Stimulated activated memory B cell treated with anti-CD40 and anti-IgM and Interleukin-4, amounts not matched to agents 10 μg/mL and 1 μg/mL and 100 μg/mL, for 72 hours (primary cell): ENCODE results near the gene ESRRB.
A peak's percentile ranks its signal among the peaks of the same experiment; 100 is the strongest.

ENCODE experiments used
- ATAC-seq: fragments of 150-1000 bp; cut with Tn5 transposase; 2 replicates; pipeline ENCODE4 v1.10.0; 2021
- H3K27ac Mint-ChIP-seq: one replicate; pipeline ENCODE4 v1.8.0; 2022; ENCODE audit warnings: mild to moderate bottlenecking, mixed read lengths
- H3K27me3 Mint-ChIP-seq: one replicate; pipeline ENCODE4 v1.8.0; 2022; ENCODE audit warnings: mixed read lengths
- H3K36me3 Mint-ChIP-seq: one replicate; pipeline ENCODE4 v1.8.0; 2022; ENCODE audit warnings: mixed read lengths
- H3K4me1 Mint-ChIP-seq: one replicate; pipeline ENCODE4 v1.8.0; 2022; ENCODE audit warnings: mixed read lengths
- H3K4me3 Mint-ChIP-seq: one replicate; pipeline ENCODE4 v1.8.0; 2022; ENCODE audit warnings: mild to moderate bottlenecking, moderate library complexity, mixed read lengths
- H3K9me3 Mint-ChIP-seq: one replicate; pipeline ENCODE4 v1.8.0; 2022; ENCODE audit warnings: mixed read lengths

The ESRRB gene

DNA sequence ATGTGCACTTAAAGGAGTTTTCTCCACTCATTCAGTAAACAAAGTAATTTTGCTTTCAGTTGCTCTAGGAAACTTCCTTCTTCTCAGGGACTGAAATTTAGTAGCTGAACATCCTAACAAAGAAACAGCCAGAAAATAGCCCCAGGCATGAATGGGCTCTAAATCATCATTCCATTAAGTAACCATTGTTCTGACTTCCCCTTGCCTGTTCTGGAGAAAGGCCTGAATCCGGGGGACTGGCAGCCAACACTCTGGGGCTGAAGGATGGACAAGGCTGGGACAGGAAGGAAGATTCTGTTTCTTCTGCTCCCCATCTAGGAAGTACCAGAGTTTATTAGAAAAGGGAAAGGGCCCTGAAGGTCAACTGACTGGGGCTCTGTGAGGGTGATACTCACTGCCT, 104.5 kb downstream of the ESRRB start:
- H3K4me1 Mint-ChIP-seq: no peaks in the 10 kb centered on the region
- ATAC-seq: no peak
- peaks cover 9% of the 10 kb centered on the region for H3K27me3 Mint-ChIP-seq
- no peak overlapping the region for H3K4me3 Mint-ChIP-seq
- H3K36me3 Mint-ChIP-seq: no peaks in the 10 kb centered on the region
- no peaks in the 10 kb centered on the region for H3K9me3 Mint-ChIP-seq
- H3K27ac Mint-ChIP-seq: no peak overlapping the region

DNA sequence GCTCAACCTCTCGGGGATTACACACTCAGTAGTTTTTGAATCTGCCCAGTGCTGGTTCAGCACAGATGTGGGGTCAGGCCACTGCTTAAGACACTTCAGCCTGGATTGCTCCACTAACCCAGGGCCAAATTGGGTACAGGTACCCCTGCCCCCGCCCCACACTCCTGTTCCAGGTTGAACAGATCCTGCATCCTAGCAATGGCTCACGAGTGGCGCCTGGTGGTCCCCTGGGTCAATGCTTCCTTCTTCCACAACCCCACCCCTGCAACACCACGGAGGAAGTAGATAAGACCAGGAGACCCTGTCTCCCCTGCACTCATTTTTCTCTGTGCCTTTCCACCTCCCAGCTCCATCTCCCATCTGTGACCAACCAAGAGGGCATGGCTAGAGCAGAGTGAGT, 108.4 kb downstream of the ESRRB start:
- H3K27me3 Mint-ChIP-seq: peaks cover 14% of the 10 kb centered on the region
- H3K36me3 Mint-ChIP-seq: no peaks in the 10 kb centered on the region
- H3K27ac Mint-ChIP-seq: no peak overlapping the region
- H3K9me3 Mint-ChIP-seq: no peaks in the 10 kb centered on the region
- H3K4me1 Mint-ChIP-seq: no peaks in the 10 kb centered on the region
- no peak for ATAC-seq
- H3K4me3 Mint-ChIP-seq: no peak overlapping the region

DNA sequence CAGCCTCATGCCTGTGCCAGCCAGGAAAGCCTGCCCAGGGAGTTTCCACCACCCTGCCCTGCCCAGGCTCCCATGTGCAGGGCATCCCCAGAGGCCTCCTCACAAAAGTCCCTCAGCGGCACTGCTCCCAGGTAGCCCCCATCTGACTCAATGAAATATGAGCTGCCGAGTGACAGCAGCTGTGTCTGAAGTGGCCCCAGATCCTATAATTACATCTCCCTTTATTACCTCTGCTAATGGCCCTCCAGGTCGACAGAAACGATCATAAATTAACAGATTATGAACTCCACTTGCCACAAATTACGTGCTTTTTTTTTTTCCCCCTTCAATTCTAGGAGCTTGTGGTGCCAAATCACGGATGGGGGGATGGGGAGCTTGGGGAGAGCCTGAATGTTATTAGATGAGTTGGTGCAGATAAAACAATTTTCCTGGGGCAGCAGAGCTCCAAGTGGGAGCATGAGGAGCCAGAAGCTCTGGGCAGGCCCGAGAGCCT, 110.4 kb downstream of the ESRRB start:
- H3K27ac Mint-ChIP-seq: no peak overlapping the region
- peaks cover 24% of the 10 kb centered on the region for H3K27me3 Mint-ChIP-seq
- H3K36me3 Mint-ChIP-seq: no peaks in the 10 kb centered on the region
- no peaks in the 10 kb centered on the region for H3K9me3 Mint-ChIP-seq
- H3K4me3 Mint-ChIP-seq: no peak overlapping the region
- no peak for ATAC-seq
- no peaks in the 10 kb centered on the region for H3K4me1 Mint-ChIP-seq

- ATAC-seq: no peak
- no peaks in the 10 kb centered on the region for H3K36me3 Mint-ChIP-seq
- H3K4me1 Mint-ChIP-seq: no peaks in the 10 kb centered on the region
- H3K27me3 Mint-ChIP-seq: peaks cover 24% of the 10 kb centered on the region
- no peak overlapping the region for H3K27ac Mint-ChIP-seq
- H3K9me3 Mint-ChIP-seq: no peaks in the 10 kb centered on the region
- no peak overlapping the region for H3K4me3 Mint-ChIP-seq
Observed at GRCh38 chr14:76488551-76488950, 112.6 kb downstream of the ESRRB start.

GRCh38 chr14:76489667-76490066, 113.7 kb downstream of the ESRRB start:
- no peaks in the 10 kb centered on the region for H3K9me3 Mint-ChIP-seq
- peaks cover 24% of the 10 kb centered on the region for H3K27me3 Mint-ChIP-seq
- no peaks in the 10 kb centered on the region for H3K4me1 Mint-ChIP-seq
- H3K27ac Mint-ChIP-seq: no peak overlapping the region
- H3K4me3 Mint-ChIP-seq: no peak overlapping the region
- H3K36me3 Mint-ChIP-seq: no peaks in the 10 kb centered on the region
- no peak for ATAC-seq

DNA sequence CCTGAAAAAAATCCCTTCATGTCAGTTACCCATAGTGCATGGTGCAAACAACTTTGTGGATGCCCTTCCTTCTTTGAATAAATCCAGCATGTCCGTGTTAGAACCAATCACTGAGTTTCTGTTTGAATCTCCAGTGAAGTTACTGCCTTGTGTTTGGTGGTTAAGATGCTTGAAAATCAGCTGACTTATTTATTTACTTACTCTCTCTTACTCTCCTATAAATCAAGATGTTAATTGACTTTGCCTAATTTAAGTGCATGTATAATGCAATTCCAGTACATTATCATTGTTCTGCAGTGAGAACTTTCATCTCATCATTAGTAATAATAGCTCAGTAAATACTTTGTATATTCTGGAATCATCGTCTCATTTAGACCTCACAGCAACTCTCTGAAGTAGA, 114.2 kb downstream of the ESRRB start:
- Mint-ChIP-seq H3K4me3 (no peak overlapping the region), H3K27me3 (peaks cover 24% of the 10 kb centered on the region), H3K4me1 (no peaks in the 10 kb centered on the region), H3K36me3 (no peaks in the 10 kb centered on the region), H3K27ac (no peak overlapping the region), H3K9me3 (no peaks in the 10 kb centered on the region)
- no peak for ATAC-seq

DNA sequence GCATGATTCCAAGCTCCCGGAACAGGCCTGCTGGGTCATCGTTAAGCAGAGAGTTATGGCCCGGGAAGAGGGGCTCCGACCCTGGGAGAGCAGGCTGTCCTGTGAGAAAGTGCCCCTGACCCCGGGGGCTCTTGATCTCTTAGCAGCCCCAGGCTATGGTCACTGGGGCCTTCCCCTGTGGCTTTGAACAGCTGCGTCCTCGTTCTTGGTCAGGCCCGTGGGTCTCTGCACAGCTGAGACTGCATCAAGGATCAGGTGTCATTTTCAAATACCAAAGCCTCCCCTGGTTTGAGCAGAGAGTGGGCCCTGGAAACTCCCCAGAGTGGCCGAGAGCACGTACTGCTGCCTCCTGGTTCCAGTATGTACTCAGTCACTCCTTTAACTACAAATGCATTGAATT, 114.8 kb downstream of the ESRRB start:
- H3K36me3 Mint-ChIP-seq: no peaks in the 10 kb centered on the region
- no peak overlapping the region for H3K4me3 Mint-ChIP-seq
- no peak overlapping the region for H3K27ac Mint-ChIP-seq
- H3K27me3 Mint-ChIP-seq: peaks cover 24% of the 10 kb centered on the region
- no peaks in the 10 kb centered on the region for H3K9me3 Mint-ChIP-seq
- no peaks in the 10 kb centered on the region for H3K4me1 Mint-ChIP-seq
- ATAC-seq: no peak

DNA sequence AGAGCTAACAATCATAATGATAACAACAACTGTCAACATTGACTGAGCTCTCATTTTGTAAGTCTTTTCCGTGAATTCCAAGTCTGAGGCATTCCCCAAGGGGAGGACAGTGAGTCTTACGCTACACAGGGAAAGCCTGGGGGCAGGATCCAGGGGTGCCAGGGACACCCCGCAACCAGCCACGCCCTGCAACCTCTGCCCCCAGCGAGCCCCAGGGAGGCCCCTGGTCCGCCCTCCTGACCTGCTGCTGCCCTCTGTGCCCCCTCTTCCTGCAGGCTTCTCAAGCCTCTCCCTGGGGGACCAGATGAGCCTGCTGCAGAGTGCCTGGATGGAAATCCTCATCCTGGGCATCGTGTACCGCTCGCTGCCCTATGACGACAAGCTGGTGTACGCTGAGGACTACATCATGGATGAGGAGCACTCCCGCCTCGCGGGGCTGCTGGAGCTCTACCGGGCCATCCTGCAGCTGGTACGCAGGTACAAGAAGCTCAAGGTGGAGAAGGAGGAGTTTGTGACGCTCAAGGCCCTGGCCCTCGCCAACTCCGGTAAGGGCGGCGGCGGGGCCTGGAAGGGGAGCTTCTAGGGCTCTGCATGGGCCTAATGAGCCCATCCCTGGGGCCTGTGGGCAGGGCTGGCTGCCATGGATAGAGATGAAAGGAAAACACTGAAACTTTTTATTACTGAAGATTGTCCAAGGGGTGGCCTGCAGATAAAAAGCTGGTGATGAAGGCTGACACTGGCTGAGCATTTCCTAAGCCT, 115.4 kb downstream of the ESRRB start:
- Mint-ChIP-seq H3K9me3 (no peaks in the 10 kb centered on the region), H3K4me1 (no peaks in the 10 kb centered on the region)

DNA sequence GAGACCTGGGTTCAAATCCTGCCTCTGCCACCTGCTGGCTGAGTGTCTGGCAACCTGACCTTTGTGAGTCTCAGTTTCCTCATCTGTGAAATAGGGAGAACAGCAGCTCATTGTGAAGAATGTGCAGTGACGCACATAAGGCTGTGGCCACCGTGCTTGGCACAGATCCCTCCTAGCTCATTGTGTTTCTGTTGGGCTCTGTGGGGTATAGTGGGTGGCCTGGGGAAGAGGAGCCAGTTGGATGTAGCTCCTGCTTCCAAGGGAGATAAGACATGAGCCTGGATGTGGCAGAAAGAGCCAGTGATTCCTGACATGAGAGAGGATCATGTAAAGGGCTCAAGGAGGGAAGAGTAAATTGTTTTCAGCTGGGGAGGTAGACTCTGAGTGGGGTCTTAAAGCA, 120.0 kb downstream of the ESRRB start:
- Mint-ChIP-seq H3K27me3 (peaks cover 33% of the 10 kb centered on the region), H3K36me3 (no peaks in the 10 kb centered on the region), H3K27ac (no peak overlapping the region), H3K9me3 (no peaks in the 10 kb centered on the region), H3K4me3 (no peak overlapping the region), H3K4me1 (peaks cover 5% of the 10 kb centered on the region)
- no peak for ATAC-seq

More for the DNA sequence above, 115.4 kb downstream of the ESRRB start:
- Mint-ChIP-seq H3K27me3 (peaks cover 30% of the 10 kb centered on the region), H3K36me3 (no peaks in the 10 kb centered on the region), H3K27ac (no peak overlapping the region), H3K4me3 (no peak overlapping the region)
- ATAC-seq: no peak

- peaks cover 33% of the 10 kb centered on the region for H3K27me3 Mint-ChIP-seq
Observed at GRCh38 chr14:76496595-76496994, 120.7 kb downstream of the ESRRB start.

DNA sequence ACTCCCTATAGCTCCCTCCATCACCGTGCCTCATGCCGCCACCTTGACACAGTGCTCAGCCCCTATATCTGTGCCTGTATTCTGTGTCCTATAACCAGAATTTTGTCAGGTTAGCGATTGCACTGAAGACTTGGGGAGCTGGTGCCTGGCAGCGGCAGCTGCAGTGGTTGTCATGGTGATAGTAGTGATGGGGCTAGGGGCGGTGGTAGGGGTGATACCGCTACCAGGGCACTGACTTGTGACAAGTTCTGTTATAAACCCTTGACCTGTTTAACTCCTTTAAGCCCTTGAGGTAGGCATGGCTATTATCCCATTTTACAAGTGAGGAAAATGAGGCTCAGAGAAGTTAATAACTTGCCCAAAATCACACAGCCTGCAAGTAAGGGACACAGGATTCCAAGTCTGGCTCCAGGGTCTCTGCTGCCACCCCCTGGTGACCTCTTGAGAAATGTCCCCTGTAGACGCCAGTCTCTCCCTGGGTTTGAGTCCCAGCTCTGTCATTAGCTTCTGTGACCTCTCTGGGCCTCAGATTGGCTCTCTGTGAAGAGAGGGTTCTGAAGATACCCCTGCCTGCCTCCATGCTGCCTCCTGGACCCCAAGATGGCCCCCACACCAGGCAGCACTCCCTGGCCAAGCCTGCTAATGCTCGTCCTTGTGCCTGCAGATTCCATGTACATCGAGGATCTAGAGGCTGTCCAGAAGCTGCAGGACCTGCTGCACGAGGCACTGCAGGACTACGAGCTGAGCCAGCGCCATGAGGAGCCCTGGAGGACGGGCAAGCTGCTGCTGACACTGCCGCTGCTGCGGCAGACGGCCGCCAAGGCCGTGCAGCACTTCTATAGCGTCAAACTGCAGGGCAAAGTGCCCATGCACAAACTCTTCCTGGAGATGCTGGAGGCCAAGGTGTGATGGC, 121.9 kb downstream of the ESRRB start:
- Mint-ChIP-seq H3K27me3 (peaks cover 33% of the 10 kb centered on the region), H3K36me3 (no peaks in the 10 kb centered on the region), H3K4me1 (peaks cover 9% of the 10 kb centered on the region), H3K4me3 (no peak overlapping the region), H3K27ac (no peak overlapping the region), H3K9me3 (no peaks in the 10 kb centered on the region)
- ATAC-seq: no peak

More at GRCh38 chr14:76496595-76496994, 120.7 kb downstream of the ESRRB start:
- Mint-ChIP-seq H3K36me3 (no peaks in the 10 kb centered on the region), H3K27ac (no peak overlapping the region), H3K4me1 (peaks cover 9% of the 10 kb centered on the region), H3K4me3 (no peak overlapping the region), H3K9me3 (no peaks in the 10 kb centered on the region)
- no peak for ATAC-seq

- Mint-ChIP-seq H3K4me1 (peaks cover 9% of the 10 kb centered on the region), H3K4me3 (no peak overlapping the region), H3K27me3 (peaks cover 38% of the 10 kb centered on the region), H3K27ac (no peak overlapping the region), H3K9me3 (no peaks in the 10 kb centered on the region), H3K36me3 (no peaks in the 10 kb centered on the region)
- no peak for ATAC-seq
Observed at GRCh38 chr14:76498463-76498935, 122.6 kb downstream of the ESRRB start.

DNA sequence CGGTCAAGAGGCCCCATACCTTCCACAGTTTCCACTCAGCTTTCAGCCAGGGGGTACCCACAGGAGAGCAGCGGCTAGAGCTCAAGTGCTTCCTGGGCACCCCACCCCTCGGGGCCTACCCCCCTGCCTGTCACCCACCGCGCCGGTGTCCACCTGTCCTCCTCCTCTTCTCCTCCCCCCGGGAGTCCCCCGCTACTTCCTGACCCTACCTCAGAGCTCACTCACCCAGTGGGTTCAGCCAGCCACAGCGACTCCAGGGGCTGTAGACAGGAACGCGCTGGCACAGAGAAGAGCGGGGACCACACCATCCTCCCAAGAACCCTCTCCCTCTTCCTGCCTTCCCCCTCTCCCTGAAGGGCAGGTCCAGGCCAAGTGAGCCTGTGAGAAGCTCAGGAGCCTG, 123.0 kb downstream of the ESRRB start:
- Mint-ChIP-seq H3K4me3 (no peak overlapping the region), H3K27ac (no peak overlapping the region), H3K36me3 (no peaks in the 10 kb centered on the region), H3K27me3 (peaks cover 43% of the 10 kb centered on the region), H3K9me3 (no peaks in the 10 kb centered on the region), H3K4me1 (peaks cover 9% of the 10 kb centered on the region)
- ATAC-seq: peak; percentile 38

GRCh38 chr14:76499399-76499798, 123.5 kb downstream of the ESRRB start:
- H3K4me1 Mint-ChIP-seq: peaks cover 9% of the 10 kb centered on the region
- ATAC-seq: peak; percentile 13
- no peak overlapping the region for H3K27ac Mint-ChIP-seq

DNA sequence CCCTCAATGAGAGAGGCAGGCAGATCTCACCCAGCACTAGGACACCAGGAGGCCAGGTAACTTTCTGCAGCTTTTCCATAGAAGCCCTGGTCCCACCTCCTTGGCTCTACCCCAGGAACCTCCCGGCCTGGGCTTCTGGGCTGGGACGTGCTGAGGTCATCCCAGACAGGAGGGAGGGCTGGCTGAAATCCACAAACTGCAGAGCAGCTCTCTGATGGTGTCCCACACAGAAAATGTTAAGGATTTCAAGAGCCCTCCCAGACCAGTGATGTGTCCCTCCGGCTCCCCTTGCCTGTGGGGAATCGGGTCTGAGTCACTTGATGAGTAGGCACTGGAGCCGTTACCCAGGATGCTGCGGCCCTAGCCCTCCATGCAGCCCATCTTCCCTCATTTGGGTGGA, 124.1 kb downstream of the ESRRB start:
- peaks cover 45% of the 10 kb centered on the region for H3K27me3 Mint-ChIP-seq
- H3K4me1 Mint-ChIP-seq: peaks cover 9% of the 10 kb centered on the region
- no peak overlapping the region for H3K27ac Mint-ChIP-seq
- ATAC-seq: no peak
- no peaks in the 10 kb centered on the region for H3K9me3 Mint-ChIP-seq
- no peaks in the 10 kb centered on the region for H3K36me3 Mint-ChIP-seq
- H3K4me3 Mint-ChIP-seq: no peak overlapping the region

More at GRCh38 chr14:76499399-76499798, 123.5 kb downstream of the ESRRB start:
- H3K4me3 Mint-ChIP-seq: no peak overlapping the region
- no peaks in the 10 kb centered on the region for H3K9me3 Mint-ChIP-seq
- H3K27me3 Mint-ChIP-seq: peaks cover 45% of the 10 kb centered on the region
- no peaks in the 10 kb centered on the region for H3K36me3 Mint-ChIP-seq
